Coronary artery (tissue), 2 donors: ENCODE measurements around the gene KLHL13.

Source experiments
- DNase-seq: peaks from one replicate; pipeline ENCODE4 v3.0.0-alpha.2; 2017; ENCODE audit warnings: low spot score
- H3K27ac ChIP-seq, 2 donors: fragments of 200-600 bp; sonication (generic); one replicate each; pipeline ENCODE4 v1.5.1; 2016 to 2019
- H3K4me3 ChIP-seq: fragments of 200-600 bp; sonication (generic); 2 replicates; pipeline ENCODE4 v1.5.1; 2016; ENCODE audit warnings: mild to moderate bottlenecking, moderate library complexity
- CTCF ChIP-seq: fragments of 200-600 bp; sonication (generic); IDR thresholded peaks from one replicate; pipeline ENCODE4 v1.5.1; 2019; ENCODE audit warnings: antibody characterized with exemption

KLHL13 gene

GRCh38 chrX:118117741-118118140 is 1.1 kb upstream of the KLHL13 start:
- no peak overlapping the region for H3K27ac ChIP-seq
- TF ChIP-seq CTCF: no peak
- H3K4me3 ChIP-seq: no peak overlapping the region
- no peak for DNase-seq

- peak; percentile 72 for DNase-seq
- H3K27ac ChIP-seq: peak overlapping the region; percentile 68 to 82
- H3K4me3 ChIP-seq: peak overlapping the region; percentile 72
- TF ChIP-seq CTCF: no peak
Observed at GRCh38 chrX:118115953-118116712, 477 bp downstream of the KLHL13 start.

- H3K27ac ChIP-seq: peak overlapping the region in 1 of 2 donors; percentile 82
- H3K4me3 ChIP-seq: peak overlapping the region; percentile 26
- TF ChIP-seq CTCF: no peak
- no peak for DNase-seq
Observed at GRCh38 chrX:118114971-118115370, 1.6 kb downstream of the KLHL13 start.

- H3K27ac ChIP-seq: no peak overlapping the region
- H3K4me3 ChIP-seq: no peak overlapping the region
- DNase-seq: no peak
- no peak for TF ChIP-seq CTCF
Observed at GRCh38 chrX:118109065-118109464, 7.5 kb downstream of the KLHL13 start.

GRCh38 chrX:118108304-118108703 is 8.3 kb downstream of the KLHL13 start:
- DNase-seq: no peak
- H3K4me3 ChIP-seq: no peak overlapping the region
- no peak for TF ChIP-seq CTCF
- no peak overlapping the region for H3K27ac ChIP-seq

- Histone ChIP-seq H3K27ac (no peak overlapping the region), H3K4me3 (no peak overlapping the region)
- no peak for DNase-seq
- TF ChIP-seq CTCF: no peak
Observed at GRCh38 chrX:118100091-118100490, 16.5 kb downstream of the KLHL13 start.

- no peak overlapping the region for H3K27ac ChIP-seq
- no peak overlapping the region for H3K4me3 ChIP-seq
- DNase-seq: no peak
- no peak for TF ChIP-seq CTCF
Observed at GRCh38 chrX:118088084-118088483, 28.5 kb downstream of the KLHL13 start.
